ENCODE measurements around the gene CHST11. TPM values are rescaled to one million over a fixed set of nuclear protein-coding genes. Genes with fewer than 3 reads are reported as not detected.

Gene CHST11
- total RNA-seq, 1 donor from 2014 or later, result 40.1 TPM

DNA sequence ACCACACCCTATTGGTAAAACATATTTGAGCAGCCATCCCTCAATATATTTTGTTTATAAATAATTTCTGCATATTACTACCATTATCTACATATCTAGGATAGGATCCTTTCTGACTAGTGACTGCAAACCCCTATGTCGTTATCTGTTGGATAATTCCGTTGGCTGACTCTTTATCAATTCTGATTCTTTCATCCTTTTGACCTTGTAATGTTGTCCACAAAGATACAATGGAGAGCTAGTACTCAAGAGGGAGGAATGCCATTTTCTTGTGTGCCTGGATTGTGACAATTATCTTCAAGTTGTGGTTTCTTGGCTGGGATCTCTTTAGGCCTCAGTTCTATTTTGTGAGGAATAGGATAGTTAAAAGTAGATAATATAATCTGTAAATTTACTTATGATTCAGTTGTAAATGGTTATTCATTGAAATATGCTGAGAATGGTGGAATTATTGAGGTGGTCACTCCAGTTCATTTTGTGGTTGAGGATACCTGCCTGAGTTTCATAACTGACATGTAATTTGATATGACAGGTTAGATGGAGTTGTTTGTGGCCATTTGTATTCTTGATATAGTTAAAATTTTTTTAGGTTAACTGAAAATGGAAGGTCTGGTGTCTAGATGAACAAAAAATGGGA is 10.1 kb downstream of the CHST11 start:
- ATAC-seq (ENCODE audit: low read depth), result no peak
- peaks cover 92% of the 10 kb centered on the region for H3K4me1 Mint-ChIP-seq
- H3K27me3 Mint-ChIP-seq, result no peaks in the 10 kb centered on the region
- TF ChIP-seq, protein P1, sequence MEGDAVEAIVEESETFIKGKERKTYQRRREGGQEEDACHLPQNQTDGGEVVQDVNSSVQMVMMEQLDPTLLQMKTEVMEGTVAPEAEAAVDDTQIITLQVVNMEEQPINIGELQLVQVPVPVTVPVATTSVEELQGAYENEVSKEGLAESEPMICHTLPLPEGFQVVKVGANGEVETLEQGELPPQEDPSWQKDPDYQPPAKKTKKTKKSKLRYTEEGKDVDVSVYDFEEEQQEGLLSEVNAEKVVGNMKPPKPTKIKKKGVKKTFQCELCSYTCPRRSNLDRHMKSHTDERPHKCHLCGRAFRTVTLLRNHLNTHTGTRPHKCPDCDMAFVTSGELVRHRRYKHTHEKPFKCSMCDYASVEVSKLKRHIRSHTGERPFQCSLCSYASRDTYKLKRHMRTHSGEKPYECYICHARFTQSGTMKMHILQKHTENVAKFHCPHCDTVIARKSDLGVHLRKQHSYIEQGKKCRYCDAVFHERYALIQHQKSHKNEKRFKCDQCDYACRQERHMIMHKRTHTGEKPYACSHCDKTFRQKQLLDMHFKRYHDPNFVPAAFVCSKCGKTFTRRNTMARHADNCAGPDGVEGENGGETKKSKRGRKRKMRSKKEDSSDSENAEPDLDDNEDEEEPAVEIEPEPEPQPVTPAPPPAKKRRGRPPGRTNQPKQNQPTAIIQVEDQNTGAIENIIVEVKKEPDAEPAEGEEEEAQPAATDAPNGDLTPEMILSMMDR (IDR thresholded peaks at IDR 0.05), result no peak
- intact Hi-C loops (cut with micrococcal nuclease), result no loop called here
- H3K27ac Mint-ChIP-seq, result no peak overlapping the region
- ChIA-PET CTCF (interaction anchor here (1.3 kb wide), 1 partner anchor 85 kb away, joined by 3 read pairs; no protein-coding TSS in a partner anchor), POLR2A (interaction anchor here (1.0 to 1.2 kb wide), 2 partner anchors 7 to 54 kb away, joined by 4 read pairs; no protein-coding TSS in a partner anchor)
- no peak overlapping the region for H3K4me3 Mint-ChIP-seq
- no peak for DNase-seq
- H3K36me3 Mint-ChIP-seq (ENCODE audit: low read depth), result peaks cover 18% of the 10 kb centered on the region
- H3K9me3 Mint-ChIP-seq, result peaks cover 6% of the 10 kb centered on the region

DNA sequence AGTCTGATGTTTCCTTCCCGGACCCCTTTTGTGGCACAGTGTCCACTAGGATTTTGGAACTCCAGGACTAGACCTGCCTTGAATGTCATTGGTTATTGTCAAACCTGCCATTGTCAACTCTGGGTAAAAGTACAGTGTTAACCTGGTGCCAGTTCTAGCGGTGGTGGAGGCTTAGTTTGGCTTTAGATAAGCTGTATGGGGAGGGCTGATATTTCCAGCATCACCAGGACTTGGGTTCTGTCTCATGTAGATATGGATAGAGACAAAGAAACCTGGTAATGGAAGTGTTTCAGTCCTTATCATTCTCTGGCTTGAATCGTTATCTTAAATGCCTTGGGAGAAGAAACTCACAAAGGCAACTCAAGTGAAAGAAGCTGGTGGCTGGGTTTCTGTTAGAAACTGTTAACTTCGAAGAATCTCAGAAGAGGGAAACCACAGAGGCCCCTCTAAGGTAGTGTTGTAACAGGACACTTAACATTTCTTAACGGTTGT is 10.6 kb downstream of the CHST11 start:
- ATAC-seq (ENCODE audit: low read depth) (no peak), DNase-seq (no peak)
- CTCF ChIA-PET, result interaction anchor here (1.3 kb wide), 1 partner anchor 85 kb away, joined by 3 read pairs; no protein-coding TSS in a partner anchor
- TF ChIP-seq, protein P1 (IDR thresholded peaks at IDR 0.05), result no peak
- H3K9me3 Mint-ChIP-seq, result peaks cover 6% of the 10 kb centered on the region
- POLR2A ChIA-PET, result interaction anchor here (0.7 to 1.3 kb wide), 7 partner anchors 8 to 564 kb away, joined by 3 to 6 read pairs (median 4); no protein-coding TSS in a partner anchor
- H3K27ac Mint-ChIP-seq, result peak overlapping the region; percentile 3
- intact Hi-C loops (cut with micrococcal nuclease), result no loop called here
- H3K4me3 Mint-ChIP-seq, result no peak overlapping the region
- H3K4me1 Mint-ChIP-seq, result peaks cover 92% of the 10 kb centered on the region
- H3K36me3 Mint-ChIP-seq (ENCODE audit: low read depth), result peaks cover 18% of the 10 kb centered on the region
- no peaks in the 10 kb centered on the region for H3K27me3 Mint-ChIP-seq

DNA sequence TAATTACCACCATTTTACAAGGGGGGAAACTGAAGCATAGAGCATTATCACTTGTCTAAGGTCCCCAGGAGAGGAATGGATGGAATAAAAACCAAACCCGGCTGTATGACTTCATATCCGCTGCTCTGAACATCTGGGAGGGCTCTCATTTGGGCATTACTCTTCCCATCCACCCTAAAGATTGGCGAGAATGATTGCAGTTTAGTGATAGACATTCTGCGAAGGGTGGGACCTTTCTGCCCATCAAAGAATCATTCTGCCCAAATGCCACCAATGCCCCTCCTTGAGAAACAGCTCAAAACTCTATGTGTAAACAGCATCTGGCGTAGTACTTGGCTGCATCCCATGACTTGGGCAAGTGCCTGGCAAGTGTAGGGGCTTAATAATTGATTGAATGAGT is 11.6 kb downstream of the CHST11 start:
- Mint-ChIP-seq H3K27ac (peak overlapping the region; percentile 21), H3K9me3 (peaks cover 6% of the 10 kb centered on the region), H3K4me3 (no peak overlapping the region), H3K27me3 (no peaks in the 10 kb centered on the region), H3K4me1 (peaks cover 92% of the 10 kb centered on the region), H3K36me3 (ENCODE audit: low read depth) (peaks cover 18% of the 10 kb centered on the region)
- ChIA-PET POLR2A (interaction anchor here (0.7 to 1.3 kb wide), 2 partner anchors 8 to 10 kb away, joined by 3 to 4 read pairs; no protein-coding TSS in a partner anchor), CTCF (interaction anchor here (1.3 kb wide), 1 partner anchor 86 kb away, joined by 3 read pairs; no protein-coding TSS in a partner anchor)
- intact Hi-C loops (cut with micrococcal nuclease), result no loop called here
- TF ChIP-seq, protein P1 (IDR thresholded peaks at IDR 0.05), result no peak
- DNase-seq (no peak), ATAC-seq (ENCODE audit: low read depth) (no peak)

DNA sequence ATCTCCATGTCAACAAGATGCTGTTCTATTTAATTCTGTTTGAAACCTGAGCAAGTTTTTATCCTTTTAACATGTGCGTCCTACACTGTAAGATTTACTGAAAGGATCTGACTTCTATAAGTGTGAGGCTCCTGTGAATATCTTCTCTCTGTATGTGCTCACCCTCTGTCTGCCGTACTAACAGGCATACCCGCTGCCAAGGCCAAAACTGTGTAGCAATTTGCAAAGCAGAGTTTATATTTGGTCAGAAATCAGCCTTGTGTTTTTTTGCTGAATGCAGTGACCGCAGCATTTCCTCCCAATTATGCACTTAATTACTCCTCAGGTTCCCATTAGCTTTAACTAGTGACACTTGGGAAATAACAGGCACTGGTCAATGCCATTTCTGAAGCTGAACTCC is 12.3 kb downstream of the CHST11 start:
- no peak overlapping the region for H3K4me3 Mint-ChIP-seq
- H3K9me3 Mint-ChIP-seq, result peaks cover 6% of the 10 kb centered on the region
- ChIA-PET POLR2A (interaction anchor here (0.6 to 0.8 kb wide), 2 partner anchors 9 to 514 kb away, joined by 6 to 9 read pairs; no protein-coding TSS in a partner anchor), CTCF (no interaction called here)
- TF ChIP-seq, protein P1 (IDR thresholded peaks at IDR 0.05), result no peak
- no peak overlapping the region for H3K27ac Mint-ChIP-seq
- H3K4me1 Mint-ChIP-seq, result peaks cover 92% of the 10 kb centered on the region
- intact Hi-C loops (cut with micrococcal nuclease), result no loop called here
- DNase-seq (no peak), ATAC-seq (ENCODE audit: low read depth) (no peak)
- peaks cover 15% of the 10 kb centered on the region for H3K36me3 Mint-ChIP-seq (ENCODE audit: low read depth)
- H3K27me3 Mint-ChIP-seq, result no peaks in the 10 kb centered on the region

DNA sequence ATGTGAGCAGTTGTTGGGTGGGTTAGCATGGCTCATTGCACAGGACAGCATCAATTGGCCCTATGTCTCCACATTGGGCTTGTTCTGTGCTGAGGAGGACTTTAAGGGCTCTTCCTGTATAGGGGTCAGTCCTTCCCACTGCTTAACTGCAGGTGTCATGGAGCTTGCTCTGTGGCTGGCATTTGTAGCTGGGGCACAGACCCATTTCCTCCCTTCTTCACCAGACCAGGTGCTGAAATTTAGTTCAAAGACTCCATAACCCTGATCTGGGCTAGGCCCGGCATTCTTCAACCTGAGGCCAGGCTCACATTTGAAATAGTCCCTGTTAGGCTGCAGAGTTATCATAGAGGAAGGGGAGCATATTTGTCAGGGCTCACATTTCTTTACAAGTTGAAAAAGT is 12.8 kb downstream of the CHST11 start:
- intact Hi-C loops (cut with micrococcal nuclease), result no loop called here
- H3K36me3 Mint-ChIP-seq (ENCODE audit: low read depth), result peaks cover 14% of the 10 kb centered on the region
- TF ChIP-seq, protein P1 (IDR thresholded peaks at IDR 0.05), result no peak
- no peak overlapping the region for H3K4me3 Mint-ChIP-seq
- H3K27ac Mint-ChIP-seq, result peak overlapping the region; percentile 18
- DNase-seq (no peak), ATAC-seq (ENCODE audit: low read depth) (no peak)
- H3K4me1 Mint-ChIP-seq, result peaks cover 92% of the 10 kb centered on the region
- CTCF ChIA-PET, result no interaction called here
- H3K9me3 Mint-ChIP-seq, result peaks cover 6% of the 10 kb centered on the region
- POLR2A ChIA-PET, result interaction anchor here (0.6 to 0.8 kb wide), 2 partner anchors 8 to 514 kb away, joined by 6 to 9 read pairs; no protein-coding TSS in a partner anchor
- H3K27me3 Mint-ChIP-seq, result no peaks in the 10 kb centered on the region
